Testis (tissue), 3 donors: ENCODE results near the gene EFL1. TPM values are rescaled to one million over a fixed set of nuclear protein-coding genes. Genes with fewer than 3 reads are reported as not detected.
"Not testable (repeated sequence)": the region's sequence is repeated elsewhere in the genome, so short reads cannot be mapped to it uniquely, and the experiment has no call there.

Experiments used
- DNase-seq: peaks from one replicate; pipeline ENCODE4 v3.0.0-alpha.2; 2019
- H3K27ac ChIP-seq, 2 donors: fragments of 200-600 bp; sonication (generic); one replicate each; pipeline ENCODE4 v1.5.1; 2019
- H3K27me3 ChIP-seq: fragments of 200-600 bp; sonication (generic); one replicate; pipeline ENCODE4 v1.5.1; 2019
- H3K36me3 ChIP-seq: fragments of 200-600 bp; sonication (generic); one replicate; pipeline ENCODE4 v1.5.1; 2017; ENCODE audit warnings: low read depth; ENCODE audit errors: missing control alignments
- H3K4me1 ChIP-seq: fragments of 200-600 bp; sonication (generic); one replicate; pipeline ENCODE4 v1.5.1; 2019
- H3K4me3 ChIP-seq, 2 donors: fragments of 200-600 bp; sonication (generic); one replicate each; pipeline ENCODE4 v1.5.1; 2017 to 2019
- H3K9me3 ChIP-seq: fragments of 200-600 bp; sonication (generic); one replicate; pipeline ENCODE4 v1.5.1; 2017
- POLR2A ChIP-seq: fragments of 450-650 bp; IDR thresholded peaks from one replicate; pipeline ENCODE4 v1.6.1; 2017; ENCODE audit warnings: antibody characterized with exemption, mild to moderate bottlenecking, moderate library complexity
- WGBS, 2 donors: methylation state at CpG; one replicate each; pipeline ENCODE4 v1.1.5; 2018; 5-methylcytosine and 5-hydroxymethylcytosine counted together
- intact Hi-C: fragments of 100-400 bp; cut with DNase I; formaldehyde crosslinking; loops from one replicate; pipeline ENCODE4 v1.15.1; 2023; ENCODE audit warnings: low total_unique reads
- polyA plus RNA-seq: library from polyadenylated mRNA; stranded (reverse); fragments of 350-450 nt; fragmentation: Illumina TruSeq; extraction: RNeasy Lipid Tissue Mini Kit (QIAGEN cat#74804); gene quantifications from one replicate; pipeline ENCODE4 v1.2.3, GENCODE V29; 2014; ENCODE audit warnings: low read depth, low replicate concordance; ENCODE audit not compliant: insufficient read depth
- total RNA-seq, 2 donors: library from RNA; depleted of rRNA; stranded (reverse); fragments of >200 nt; gene quantifications; one replicate each; pipeline ENCODE4 v1.2.3, GENCODE V29; 2016
- TF ChIP-seq, protein P1 (sequence below), 3 experiments: fragments of 450-650 bp in 2 of 3; fragments of 200-600 bp in 1 of 3; sonication (generic) in 1 of 3; IDR thresholded peaks; one replicate each; pipeline ENCODE4 v1.5.1; 2016 to 2019; ENCODE audit warnings: antibody characterized with exemption in 3 of 3, mild to moderate bottlenecking in 2 of 3, moderate library complexity in 1 of 3

The EFL1 gene
- total and polyA plus RNA-seq, 3 donors from 2014 or later: 30.6 to 35.0 (median 34.3) TPM

DNA sequence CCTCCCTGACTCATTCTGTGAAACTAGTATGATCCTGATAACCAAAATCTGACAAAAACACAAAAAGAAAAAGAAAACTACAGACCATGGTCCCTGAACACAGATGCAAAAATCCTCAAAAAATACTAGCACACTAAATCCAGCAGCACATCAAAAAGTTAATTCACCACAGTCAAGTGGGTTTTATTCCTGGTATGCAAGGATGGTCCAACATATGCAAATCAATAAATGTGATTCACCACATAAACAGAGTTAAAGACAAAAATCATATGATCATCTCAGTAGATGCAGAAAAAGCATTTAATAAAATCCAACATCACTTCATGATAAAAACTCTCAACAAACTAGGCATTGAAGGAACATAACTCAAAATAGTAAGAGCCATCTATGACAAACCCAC is 12.9 kb upstream of the EFL1 start:
- no peak for DNase-seq
- no peaks in the 10 kb centered on the region for H3K27me3 ChIP-seq
- no peaks in the 10 kb centered on the region for H3K9me3 ChIP-seq
- H3K4me3 ChIP-seq: no peak overlapping the region
- H3K36me3 ChIP-seq: no peaks in the 10 kb centered on the region
- intact Hi-C loops: no loop called here
- H3K4me1 ChIP-seq: peaks cover 4% of the 10 kb centered on the region
- TF ChIP-seq, protein P1, sequence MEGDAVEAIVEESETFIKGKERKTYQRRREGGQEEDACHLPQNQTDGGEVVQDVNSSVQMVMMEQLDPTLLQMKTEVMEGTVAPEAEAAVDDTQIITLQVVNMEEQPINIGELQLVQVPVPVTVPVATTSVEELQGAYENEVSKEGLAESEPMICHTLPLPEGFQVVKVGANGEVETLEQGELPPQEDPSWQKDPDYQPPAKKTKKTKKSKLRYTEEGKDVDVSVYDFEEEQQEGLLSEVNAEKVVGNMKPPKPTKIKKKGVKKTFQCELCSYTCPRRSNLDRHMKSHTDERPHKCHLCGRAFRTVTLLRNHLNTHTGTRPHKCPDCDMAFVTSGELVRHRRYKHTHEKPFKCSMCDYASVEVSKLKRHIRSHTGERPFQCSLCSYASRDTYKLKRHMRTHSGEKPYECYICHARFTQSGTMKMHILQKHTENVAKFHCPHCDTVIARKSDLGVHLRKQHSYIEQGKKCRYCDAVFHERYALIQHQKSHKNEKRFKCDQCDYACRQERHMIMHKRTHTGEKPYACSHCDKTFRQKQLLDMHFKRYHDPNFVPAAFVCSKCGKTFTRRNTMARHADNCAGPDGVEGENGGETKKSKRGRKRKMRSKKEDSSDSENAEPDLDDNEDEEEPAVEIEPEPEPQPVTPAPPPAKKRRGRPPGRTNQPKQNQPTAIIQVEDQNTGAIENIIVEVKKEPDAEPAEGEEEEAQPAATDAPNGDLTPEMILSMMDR (IDR thresholded peaks at IDR 0.05): no peak
- no peak for TF ChIP-seq POLR2A
- no peak overlapping the region for H3K27ac ChIP-seq

DNA sequence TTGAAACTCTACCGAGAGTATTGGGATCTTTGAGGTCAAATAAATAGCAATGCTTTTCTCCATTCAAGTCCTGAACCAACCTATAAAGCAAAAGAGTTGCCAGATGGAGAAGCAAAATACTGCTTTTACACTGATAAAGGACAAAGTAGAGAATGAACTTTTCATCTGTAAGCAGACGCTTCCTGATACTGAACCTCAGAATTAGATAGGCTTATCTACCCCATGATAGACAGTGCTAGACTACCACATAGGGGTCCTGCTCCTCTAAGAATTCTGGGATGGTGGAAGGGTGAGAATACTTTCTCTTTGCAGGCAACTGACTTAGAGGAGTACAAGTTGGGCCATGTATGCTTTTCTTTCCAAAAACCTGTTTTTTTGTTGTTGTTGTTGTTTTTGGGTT is 9.6 kb upstream of the EFL1 start:
- Histone ChIP-seq H3K36me3 (no peaks in the 10 kb centered on the region), H3K9me3 (no peaks in the 10 kb centered on the region), H3K27me3 (no peaks in the 10 kb centered on the region), H3K4me3 (no peak overlapping the region), H3K4me1 (peaks cover 4% of the 10 kb centered on the region), H3K27ac (no peak overlapping the region)
- no peak for DNase-seq
- 42 to 64% methylated on average over 2 of the region's 2 CpGs for WGBS, 2 donors
- intact Hi-C loops: no loop called here
- TF ChIP-seq POLR2A: no peak
- TF ChIP-seq, protein P1 (IDR thresholded peaks at IDR 0.05): no peak

DNA sequence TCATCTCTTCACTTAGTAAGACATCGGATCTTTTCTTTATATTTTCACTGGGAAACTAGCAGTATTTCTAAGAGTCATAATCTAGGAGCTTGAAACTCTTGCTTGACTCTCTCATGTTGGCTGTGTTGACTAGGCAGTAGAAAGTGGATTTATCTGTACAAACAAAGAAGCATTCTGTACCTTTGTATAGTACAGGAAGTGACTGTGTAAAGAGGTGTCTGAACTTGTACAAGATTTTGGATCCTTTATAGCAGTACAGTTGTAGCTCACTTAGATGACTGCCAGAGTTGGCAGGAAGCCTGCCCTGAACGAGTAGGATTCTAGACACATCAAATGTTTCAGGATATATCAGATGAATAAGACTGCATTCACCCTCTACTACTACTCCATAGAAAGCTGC is 5.9 kb upstream of the EFL1 start:
- DNase-seq, H3K36me3 ChIP-seq: not testable (repeated sequence)
- 42 to 59% methylated on average over 2 of the region's 2 CpGs for WGBS, 2 donors

DNA sequence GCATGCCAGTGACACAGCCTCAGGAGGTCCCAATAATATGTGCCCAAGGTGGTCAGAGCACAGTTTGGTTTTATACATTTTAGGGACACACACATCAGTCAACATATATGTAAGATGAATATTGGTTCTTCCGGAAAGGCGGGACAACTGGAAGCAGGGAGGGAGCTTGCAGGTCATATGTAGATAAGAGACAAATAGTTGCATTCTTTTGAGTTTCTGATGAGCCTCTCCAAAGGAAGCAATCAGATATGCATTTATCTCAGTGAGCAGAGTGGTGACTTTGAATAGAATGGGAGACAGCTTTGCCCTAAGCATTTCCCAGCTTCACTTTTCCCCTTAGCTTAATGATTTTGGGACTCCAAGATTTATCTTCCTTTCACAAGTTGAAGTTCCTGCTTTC is 4.6 kb upstream of the EFL1 start:
- H3K27me3 ChIP-seq, H3K4me3 ChIP-seq, H3K27ac ChIP-seq, H3K36me3 ChIP-seq, intact Hi-C loops, DNase-seq, H3K9me3 ChIP-seq, H3K4me1 ChIP-seq: not testable (repeated sequence)
- 67 to 91% methylated on average over 2 of the region's 2 CpGs for WGBS, 2 donors

More for the DNA sequence above, 5.9 kb upstream of the EFL1 start:
- intact Hi-C loops, H3K27ac ChIP-seq, H3K4me3 ChIP-seq, H3K9me3 ChIP-seq, H3K27me3 ChIP-seq, H3K4me1 ChIP-seq: not testable (repeated sequence)

DNA sequence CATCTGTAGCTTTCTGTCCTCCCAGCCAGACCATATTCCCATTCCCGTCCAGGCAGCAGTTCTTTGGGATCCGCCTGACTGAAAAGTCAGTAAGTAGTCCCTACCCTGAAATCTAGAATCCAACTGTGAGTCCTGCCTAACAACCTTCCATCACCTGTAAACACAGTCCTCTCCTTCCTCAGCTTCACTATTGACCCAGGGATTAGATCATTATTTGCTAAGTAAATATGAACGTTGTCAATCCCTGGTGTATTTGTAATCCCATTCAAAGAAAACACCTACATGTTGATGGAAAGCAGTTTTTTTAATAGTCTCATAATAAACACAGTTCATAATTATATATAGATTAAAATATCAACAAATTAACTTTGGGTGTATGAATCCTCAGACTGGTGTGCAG is 816 bp upstream of the EFL1 start:
- intact Hi-C loops: no loop called here
- no peak for TF ChIP-seq POLR2A
- TF ChIP-seq, protein P1 (IDR thresholded peaks at IDR 0.05): no peak
- peaks cover 7% of the 10 kb centered on the region for H3K4me1 ChIP-seq
- H3K9me3 ChIP-seq: no peaks in the 10 kb centered on the region
- DNase-seq: no peak
- H3K4me3 ChIP-seq: peak overlapping the region; percentile 83 to 84
- WGBS, 2 donors: 3 to 20% methylated on average over 3 of the region's 3 CpGs
- H3K27me3 ChIP-seq: no peaks in the 10 kb centered on the region
- H3K27ac ChIP-seq: peak overlapping the region in 1 of 2 donors; percentile 47
- no peaks in the 10 kb centered on the region for H3K36me3 ChIP-seq

DNA sequence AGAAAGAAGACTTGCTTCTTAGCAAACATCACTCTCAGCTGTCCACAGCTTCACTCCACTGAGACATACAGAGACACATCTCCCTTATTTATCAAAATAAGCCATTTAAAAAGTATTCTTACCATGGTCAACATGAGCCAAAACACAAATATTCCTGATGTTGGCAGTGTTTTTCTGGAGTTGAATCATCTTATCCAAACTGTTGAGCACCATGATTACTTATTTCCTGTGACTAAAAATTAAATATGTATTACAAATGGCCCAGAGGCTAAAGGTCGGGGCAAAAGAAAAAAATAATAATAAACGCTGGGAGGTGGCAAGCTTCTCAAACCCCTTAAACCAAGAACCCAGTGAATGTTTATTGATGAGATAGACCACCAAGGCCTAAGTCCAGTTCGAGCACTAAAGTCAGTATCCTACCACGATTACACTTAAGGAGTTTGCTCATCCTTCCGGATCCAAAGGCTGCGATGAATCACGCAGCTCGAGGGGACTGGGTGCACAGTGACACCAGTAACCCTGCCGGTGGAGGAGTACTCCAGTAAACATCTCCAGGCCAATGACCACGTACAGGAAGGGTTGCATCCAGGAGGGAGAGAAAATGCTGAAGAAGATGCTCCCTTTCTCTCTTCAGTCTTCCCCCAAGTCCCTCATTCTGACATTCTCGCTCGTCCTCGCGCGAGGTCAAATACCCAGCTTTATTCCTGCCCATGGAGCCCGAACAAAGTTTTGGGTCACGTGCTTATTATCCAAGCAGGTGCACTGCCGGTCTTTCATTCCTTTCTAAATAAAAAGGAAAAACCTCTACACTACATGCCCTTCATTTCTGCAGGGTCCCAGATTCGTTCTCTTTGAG is 740 bp downstream of the EFL1 start:
- peak overlapping the region; percentile 36 to 47 for H3K27ac ChIP-seq
- H3K27me3 ChIP-seq, H3K9me3 ChIP-seq, H3K36me3 ChIP-seq, H3K4me1 ChIP-seq, intact Hi-C loops: not testable (repeated sequence)
- peak; percentile 53 for DNase-seq
- 1 to 4% methylated on average over 19 of the region's 19 CpGs for WGBS, 2 donors
- peak overlapping the region; percentile 83 to 84 for H3K4me3 ChIP-seq

DNA sequence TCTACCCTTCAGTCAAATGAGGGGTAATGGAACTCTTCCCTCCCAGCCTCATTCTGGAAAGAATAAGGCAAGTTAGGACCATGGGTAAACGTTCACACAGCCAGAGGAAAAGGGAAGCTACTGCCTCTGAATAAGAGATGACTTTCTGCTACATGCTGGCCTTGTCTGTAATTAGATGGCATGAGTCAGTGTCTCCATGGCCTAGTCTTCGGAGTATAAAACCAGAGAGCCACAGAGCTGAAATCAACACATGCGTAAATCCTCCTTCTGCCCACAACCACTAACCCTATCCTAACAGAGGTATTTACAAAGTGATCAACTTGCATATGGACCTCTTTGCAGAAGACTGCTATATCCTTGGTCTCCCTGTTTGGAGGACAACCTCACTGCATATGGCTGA is 14.3 kb downstream of the EFL1 start:
- WGBS, 2 donors: 85 to 91% methylated on average over 3 of the region's 3 CpGs

DNA sequence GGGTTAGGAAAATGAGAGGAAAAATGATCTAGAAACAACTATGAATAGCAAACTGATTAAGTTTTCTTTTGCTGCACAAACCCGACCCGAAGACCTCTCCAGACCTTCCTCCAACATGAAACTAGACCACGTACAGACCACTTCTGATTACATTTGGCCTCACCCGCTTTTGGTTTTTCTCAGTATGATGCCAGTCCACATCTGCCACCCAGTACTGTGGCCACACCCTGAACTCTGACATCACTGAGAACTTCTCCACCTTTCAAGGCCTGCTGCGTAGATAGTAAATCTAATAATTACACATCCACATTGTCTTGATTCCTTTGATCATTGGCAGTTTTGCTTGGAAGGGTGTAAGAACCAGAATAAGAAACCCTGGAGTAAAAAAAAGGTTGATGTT is 16.6 kb downstream of the EFL1 start:
- 87 to 90% methylated on average over 5 of the region's 5 CpGs for WGBS, 2 donors
- H3K4me3 ChIP-seq, DNase-seq, H3K27ac ChIP-seq, intact Hi-C loops, H3K4me1 ChIP-seq, H3K36me3 ChIP-seq, H3K27me3 ChIP-seq, H3K9me3 ChIP-seq: not testable (repeated sequence)

More for the DNA sequence above, 14.3 kb downstream of the EFL1 start:
- H3K36me3 ChIP-seq, DNase-seq, H3K4me3 ChIP-seq, intact Hi-C loops, H3K27me3 ChIP-seq, H3K27ac ChIP-seq, H3K4me1 ChIP-seq, H3K9me3 ChIP-seq: not testable (repeated sequence)

DNA sequence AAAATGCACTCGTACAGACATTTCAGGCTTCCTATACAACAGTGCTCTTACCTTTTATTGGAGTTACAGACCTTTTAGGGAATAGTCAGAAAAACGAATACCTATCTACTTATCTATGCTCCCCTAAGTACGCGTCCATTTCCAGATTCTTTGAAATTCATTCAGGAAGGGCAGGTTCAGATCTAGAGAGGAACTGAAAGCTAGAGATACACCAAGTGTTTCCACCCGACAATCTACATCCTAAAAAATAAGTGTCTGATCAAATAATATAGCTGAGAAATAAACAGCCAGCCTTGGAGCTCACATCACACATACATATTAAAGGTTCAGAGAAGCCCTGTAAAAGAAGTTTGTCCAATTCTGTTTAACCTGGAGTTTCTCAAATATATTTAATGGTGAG is 18.9 kb downstream of the EFL1 start:
- intact Hi-C loops, H3K36me3 ChIP-seq, H3K4me1 ChIP-seq, DNase-seq, H3K27ac ChIP-seq, H3K4me3 ChIP-seq, H3K27me3 ChIP-seq, H3K9me3 ChIP-seq: not testable (repeated sequence)
- WGBS, 2 donors: 76 to 81% methylated on average over 4 of the region's 5 CpGs
